A549 (cell line): Measurements from ENCODE around the gene PIN1. TPM values are rescaled to one million over a fixed set of nuclear protein-coding genes. Genes with fewer than 3 reads are reported as not detected.

Source experiments
- ATAC-seq, 2 experiments: fragments of 200-7000 bp in 1 of 2; fragments of >200 bp in 1 of 2; cut with Nextera tagmentation in 1 of 2; cut with Tn5 transposase in 1 of 2; 3 replicates each; pipeline versions ENCODE4 v1.8.0 to v1.9.1; 2018 to 2020; ENCODE audit warnings: mild to moderate bottlenecking in 1 of 2, moderate library complexity in 1 of 2
- CTCF ChIA-PET: fragments of 300-600 bp; sonication (Branson Sonifier 250); formaldehyde crosslinking; extraction: SDS; loops from one replicate; lab custom pipeline; 2021; ENCODE audit warnings: antibody characterized with exemption, inconsistent platforms; lab: Yijun Ruan, JAX
- POLR2A ChIA-PET: fragments of 350-600 bp; formaldehyde crosslinking; extraction: SDS; loops from one replicate; lab custom pipeline; 2021; ENCODE audit warnings: antibody characterized with exemption, inconsistent platforms; lab: Yijun Ruan, JAX
- DNase-seq, 2 experiments: peaks; one replicate each; pipeline versions ENCODE4 v3.0.0 to v3.0.0-alpha.2; 2011 to 2016; ENCODE audit warnings: low read depth in 1 of 2, low spot score in 1 of 2
- FAIRE-seq: peaks from 2 replicates; lab custom pipeline; 2011; peaks lifted over from hg19 to GRCh38; lab: Jason Lieb, UNC
- H3K27ac ChIP-seq, 2 experiments: fragments of >200 bp; sonication (Bioruptor Twin); formaldehyde crosslinking; 3 replicates each; pipeline ENCODE4 v1.5.1; 2016 to 2017
- H3K4me1 ChIP-seq: fragments of >200 bp; sonication (Bioruptor Twin); formaldehyde crosslinking; 3 replicates; pipeline ENCODE4 v1.6.1; 2016
- H3K4me2 ChIP-seq: fragments of >200 bp; sonication (Bioruptor Twin); formaldehyde crosslinking; 3 replicates; pipeline ENCODE4 v1.6.1; 2016
- H3K4me3 ChIP-seq: fragments of >200 bp; sonication (Bioruptor Twin); formaldehyde crosslinking; 3 replicates; pipeline ENCODE4 v1.5.1; 2016
- H3K9me3 ChIP-seq: fragments of >200 bp; sonication (Bioruptor Twin); formaldehyde crosslinking; 3 replicates; pipeline ENCODE4 v1.6.1; 2016
- CBX8 ChIP-seq: fragments of 200-600 bp; sonication (generic); IDR thresholded peaks from 2 replicates; pipeline ENCODE4 v1.6.1; 2016
- CHD2 ChIP-seq: fragments of 150-350 bp; IDR thresholded peaks from 2 replicates; pipeline ENCODE4 v1.6.1; 2014; ENCODE audit warnings: low read length; ENCODE audit not compliant: partially characterized antibody
- CHD4 ChIP-seq: fragments of 200-600 bp; sonication (generic); IDR thresholded peaks from 2 replicates; pipeline ENCODE4 v1.6.1; 2016; ENCODE audit warnings: antibody characterized with exemption, mild to moderate bottlenecking, borderline replicate concordance
- EHF ChIP-seq: fragments of 250-450 bp; sonication (Bioruptor Pico); IDR thresholded peaks from 2 replicates; pipeline ENCODE4 v1.5.0; 2020; ENCODE audit warnings: mild to moderate bottlenecking
- EHMT2 ChIP-seq: fragments of 200-600 bp; sonication (generic); IDR thresholded peaks from 2 replicates; pipeline ENCODE4 v1.6.1; 2016; ENCODE audit warnings: antibody characterized with exemption, low read depth, mild to moderate bottlenecking, moderate library complexity
- EP300 ChIP-seq, 2 experiments: fragments of >200 bp; sonication (Bioruptor Twin); formaldehyde crosslinking; IDR thresholded peaks; 2 replicates in 1 of 2; 3 replicates in 1 of 2; pipeline ENCODE4 v1.6.1; 2016 to 2017
- ESRRA ChIP-seq: fragments of 150-350 bp; IDR thresholded peaks from 2 replicates; pipeline ENCODE4 v1.6.1; 2014; ENCODE audit warnings: mild to moderate bottlenecking, low read length, borderline replicate concordance
- FOSB ChIP-seq: fragments of 250-450 bp; sonication (Bioruptor Pico); IDR thresholded peaks from 2 replicates; pipeline ENCODE4 v1.5.0; 2020; ENCODE audit warnings: mild to moderate bottlenecking, moderate library complexity
- FOSL2 ChIP-seq, 2 experiments: fragments of 450-650 bp in 1 of 2; fragments of >200 bp in 1 of 2; sonication (Bioruptor Twin) in 1 of 2; formaldehyde crosslinking; IDR thresholded peaks; 2 replicates each; pipeline versions ENCODE4 v1.5.0 to v1.6.1; 2016 to 2020; ENCODE audit warnings: mild to moderate bottlenecking in 1 of 2, moderate library complexity in 1 of 2
- GATA3 ChIP-seq: IDR thresholded peaks from 2 replicates; pipeline ENCODE4 v1.6.1; 2012; ENCODE audit warnings: borderline replicate concordance
- HDAC2 ChIP-seq: fragments of 200-600 bp; sonication (generic); IDR thresholded peaks from 2 replicates; pipeline ENCODE4 v1.6.1; 2016
- HOXA7 ChIP-seq: fragments of 250-450 bp; sonication (Bioruptor Pico); IDR thresholded peaks from 2 replicates; pipeline ENCODE4 v1.5.0; 2020; ENCODE audit warnings: mild to moderate bottlenecking, moderate library complexity
- HOXB13 ChIP-seq: fragments of 250-450 bp; sonication (Bioruptor Pico); IDR thresholded peaks from 2 replicates; pipeline ENCODE4 v1.5.0; 2020; ENCODE audit warnings: low read depth, mild to moderate bottlenecking, moderate library complexity
- JUN ChIP-seq, 2 experiments: fragments of >200 bp; sonication (Bioruptor Twin); formaldehyde crosslinking; IDR thresholded peaks; 2 replicates in 1 of 2; 3 replicates in 1 of 2; pipeline ENCODE4 v1.6.1; 2016 to 2017
- KDM1A ChIP-seq: fragments of 200-600 bp; sonication (generic); IDR thresholded peaks from 2 replicates; pipeline ENCODE4 v1.6.1; 2016; ENCODE audit warnings: low read depth, mild to moderate bottlenecking
- MAFK ChIP-seq: fragments of 450-650 bp; IDR thresholded peaks from 2 replicates; pipeline ENCODE4 v1.6.1; 2014; ENCODE audit not compliant: partially characterized antibody
- NR3C1 ChIP-seq: fragments of >200 bp; sonication (Bioruptor Twin); formaldehyde crosslinking; IDR thresholded peaks from 3 replicates; pipeline ENCODE4 v1.6.1; 2017
- POLR2A ChIP-seq: IDR thresholded peaks from 2 replicates; pipeline ENCODE4 v1.6.1; 2012; ENCODE audit warnings: mild to moderate bottlenecking, low read length
- POLR2AphosphoS2 ChIP-seq: conservative IDR thresholded peaks from 2 replicates; pipeline ENCODE4 v1.6.1; 2012; ENCODE audit warnings: low read length, improper control_type of control experiment, inconsistent platforms
- RARB ChIP-seq: fragments of 250-450 bp; sonication (Bioruptor Pico); IDR thresholded peaks from 2 replicates; pipeline ENCODE4 v1.8.0; 2021; ENCODE audit warnings: mild to moderate bottlenecking, moderate library complexity
- RNF2 ChIP-seq: fragments of 200-600 bp; sonication (generic); IDR thresholded peaks from 2 replicates; pipeline ENCODE4 v1.6.1; 2016; ENCODE audit warnings: low read depth, mild to moderate bottlenecking, antibody characterized with exemption, moderate library complexity, borderline replicate concordance
- SREBF2 ChIP-seq: fragments of 450-650 bp; IDR thresholded peaks from 2 replicates; pipeline ENCODE4 v1.6.1; 2014; ENCODE audit warnings: mild to moderate bottlenecking, moderate library complexity
- TP53 ChIP-seq: fragments of 250-450 bp; sonication (Bioruptor Pico); IDR thresholded peaks from 2 replicates; pipeline ENCODE4 v1.5.0; 2021; ENCODE audit warnings: mild to moderate bottlenecking, moderate library complexity
- ZSCAN20 ChIP-seq: fragments of 250-450 bp; sonication (Bioruptor Pico); IDR thresholded peaks from 2 replicates; pipeline ENCODE4 v1.8.0; 2022; ENCODE audit warnings: mild to moderate bottlenecking, moderate library complexity
- WGBS: methylation state at CpG from one replicate; pipeline ENCODE4 v1.1.6; 2017; ENCODE audit errors: missing lambda C conversion rate; 5-methylcytosine and 5-hydroxymethylcytosine counted together
- polyA plus RNA-seq, 4 experiments: library from polyadenylated mRNA; depleted of rRNA in 3 of 4; stranded (reverse); fragments of >200 nt; fragmentation: RNase III in 1 of 4; extraction: RNeasy Plus Mini Kit Qiagen cat#74134 plus additional on column Dnase treatment in 1 of 4; gene quantifications; 2 replicates in 3 of 4; 3 replicates in 1 of 4; pipeline ENCODE4 v1.2.3, GENCODE V29; 2011 to 2017
- TF ChIP-seq, protein P1 (sequence below): IDR thresholded peaks from 2 replicates; pipeline ENCODE4 v1.6.1; 2012
- TF ChIP-seq, protein P2 (sequence below): fragments of >200 bp; sonication (Bioruptor Twin); formaldehyde crosslinking; IDR thresholded peaks from 2 replicates; pipeline ENCODE4 v1.6.1; 2016
- TF ChIP-seq, protein P3 (sequence below): fragments of 450-650 bp; IDR thresholded peaks from 2 replicates; pipeline ENCODE4 v1.6.1; 2014; ENCODE audit warnings: antibody characterized with exemption

PIN1 gene
- polyA plus RNA-seq, 2 of the 4 experiments (the other 2 are of a cell fraction) = 30.0 to 58.5 TPM

DNA sequence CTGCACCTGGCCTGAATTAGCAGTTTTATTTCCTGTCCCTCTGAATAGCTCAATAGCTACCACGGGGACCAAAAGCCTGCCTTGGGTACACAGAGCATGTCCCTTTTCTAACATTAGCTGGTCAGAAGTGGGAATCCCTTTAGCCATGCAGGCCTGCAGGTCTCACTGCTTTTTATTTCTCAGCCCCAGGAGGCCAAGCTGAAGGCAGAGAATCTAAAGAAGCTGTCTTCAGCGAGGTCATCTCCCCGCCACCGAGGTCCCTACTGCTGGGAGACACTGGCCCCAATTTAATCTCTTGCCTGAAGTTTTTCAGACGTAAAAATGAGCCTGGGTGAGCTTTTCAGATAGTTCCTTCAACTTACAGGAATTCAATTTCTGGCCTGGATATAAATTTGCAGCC is 40.7 kb downstream of the PIN1 start:
- FAIRE-seq = no peak
- Histone ChIP-seq H3K9me3 (no peaks in the 10 kb centered on the region), H3K4me3 (no peak overlapping the region), H3K4me1 (peaks cover 4% of the 10 kb centered on the region; the same call in 1 of the 3 replicates), H3K4me2 (no peak overlapping the region), H3K27ac (no peak overlapping the region)
- no peak for DNase-seq
- ChIA-PET POLR2A (no interaction called here), CTCF (interaction anchor here (1.7 to 1.8 kb wide), 2 partner anchors 17 to 28 kb away, joined by 4 to 5 read pairs; no protein-coding TSS in a partner anchor)
- no peak for ATAC-seq
- 72% methylated on average over 5 of the region's 5 CpGs for WGBS
- TF ChIP-seq EP300 (IDR thresholded peaks at IDR 0.05) (no peak), NR3C1 (no peak)
- TF ChIP-seq, protein P1, sequence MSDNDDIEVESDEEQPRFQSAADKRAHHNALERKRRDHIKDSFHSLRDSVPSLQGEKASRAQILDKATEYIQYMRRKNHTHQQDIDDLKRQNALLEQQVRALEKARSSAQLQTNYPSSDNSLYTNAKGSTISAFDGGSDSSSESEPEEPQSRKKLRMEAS = no peak

DNA sequence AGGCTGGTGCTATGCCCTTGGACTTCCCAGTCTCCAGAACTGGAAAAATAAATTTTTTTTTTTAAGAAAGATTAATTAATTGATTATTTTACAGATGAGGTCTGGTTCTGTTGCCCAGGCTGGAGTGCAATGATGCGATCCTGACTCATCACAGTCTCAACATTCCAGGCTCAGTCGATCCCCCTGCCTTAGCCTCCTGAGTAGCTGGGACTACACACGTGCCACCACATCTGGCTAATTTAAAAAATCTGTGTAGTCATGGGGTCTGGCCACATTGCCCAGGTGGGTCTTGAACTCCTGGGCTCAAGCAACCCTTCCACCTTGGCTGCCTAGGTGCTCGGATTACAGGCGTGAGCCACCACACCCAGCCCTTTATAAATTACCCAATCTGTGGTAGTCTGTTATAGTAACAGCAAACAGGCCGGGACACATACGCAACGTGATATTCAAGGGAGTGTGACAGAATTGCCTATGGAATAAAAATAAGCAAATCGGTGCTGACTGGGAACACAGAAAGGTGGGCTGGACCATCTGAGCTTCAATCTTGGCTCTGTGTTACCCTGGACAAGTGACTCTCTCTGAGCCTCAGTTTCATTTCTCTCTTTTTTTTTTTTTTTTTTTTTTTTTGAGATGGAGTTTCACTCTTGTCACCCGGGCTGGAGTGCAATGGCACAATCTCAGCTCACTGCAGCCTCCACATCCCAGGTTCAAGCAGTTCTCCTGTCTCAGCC is 42.8 kb downstream of the PIN1 start:
- Histone ChIP-seq H3K9me3 (no peaks in the 10 kb centered on the region), H3K4me1 (peaks cover 4% of the 10 kb centered on the region; the same call in 1 of the 3 replicates), H3K27ac (no peak overlapping the region), H3K4me2 (no peak overlapping the region), H3K4me3 (no peak overlapping the region)
- ChIA-PET CTCF (interaction anchor here (0.7 kb wide), 1 partner anchor 904 kb away, joined by 4 read pairs; no protein-coding TSS in a partner anchor), POLR2A (no interaction called here)
- 65% methylated on average over 10 of the region's 10 CpGs for WGBS
- FAIRE-seq = no peak
- DNase-seq = no peak
- ATAC-seq = no peak
- TF ChIP-seq KDM1A (no peak), CHD4 (no peak), SREBF2 (no peak), TP53 (CRISPR knock-in tag) (no peak), HDAC2 (no peak), RARB (CRISPR knock-in tag) (no peak), HOXA7 (CRISPR knock-in tag) (no peak), POLR2AphosphoS2 (no peak), POLR2A (no peak), RNF2 (no peak), HOXB13 (CRISPR knock-in tag) (no peak), JUN (IDR thresholded peaks at IDR 0.05) (no peak), ZSCAN20 (no peak), FOSL2 (IDR thresholded peaks at IDR 0.05) (no peak), FOSL2 (CRISPR knock-in tag; IDR thresholded peaks at IDR 0.05) (no peak), EHF (no peak)
- TF ChIP-seq, protein P2, sequence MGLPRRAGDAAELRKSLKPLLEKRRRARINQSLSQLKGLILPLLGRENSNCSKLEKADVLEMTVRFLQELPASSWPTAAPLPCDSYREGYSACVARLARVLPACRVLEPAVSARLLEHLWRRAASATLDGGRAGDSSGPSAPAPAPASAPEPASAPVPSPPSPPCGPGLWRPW = no peak
- TF ChIP-seq, protein P3, sequence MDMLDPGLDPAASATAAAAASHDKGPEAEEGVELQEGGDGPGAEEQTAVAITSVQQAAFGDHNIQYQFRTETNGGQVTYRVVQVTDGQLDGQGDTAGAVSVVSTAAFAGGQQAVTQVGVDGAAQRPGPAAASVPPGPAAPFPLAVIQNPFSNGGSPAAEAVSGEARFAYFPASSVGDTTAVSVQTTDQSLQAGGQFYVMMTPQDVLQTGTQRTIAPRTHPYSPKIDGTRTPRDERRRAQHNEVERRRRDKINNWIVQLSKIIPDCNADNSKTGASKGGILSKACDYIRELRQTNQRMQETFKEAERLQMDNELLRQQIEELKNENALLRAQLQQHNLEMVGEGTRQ = no peak

DNA sequence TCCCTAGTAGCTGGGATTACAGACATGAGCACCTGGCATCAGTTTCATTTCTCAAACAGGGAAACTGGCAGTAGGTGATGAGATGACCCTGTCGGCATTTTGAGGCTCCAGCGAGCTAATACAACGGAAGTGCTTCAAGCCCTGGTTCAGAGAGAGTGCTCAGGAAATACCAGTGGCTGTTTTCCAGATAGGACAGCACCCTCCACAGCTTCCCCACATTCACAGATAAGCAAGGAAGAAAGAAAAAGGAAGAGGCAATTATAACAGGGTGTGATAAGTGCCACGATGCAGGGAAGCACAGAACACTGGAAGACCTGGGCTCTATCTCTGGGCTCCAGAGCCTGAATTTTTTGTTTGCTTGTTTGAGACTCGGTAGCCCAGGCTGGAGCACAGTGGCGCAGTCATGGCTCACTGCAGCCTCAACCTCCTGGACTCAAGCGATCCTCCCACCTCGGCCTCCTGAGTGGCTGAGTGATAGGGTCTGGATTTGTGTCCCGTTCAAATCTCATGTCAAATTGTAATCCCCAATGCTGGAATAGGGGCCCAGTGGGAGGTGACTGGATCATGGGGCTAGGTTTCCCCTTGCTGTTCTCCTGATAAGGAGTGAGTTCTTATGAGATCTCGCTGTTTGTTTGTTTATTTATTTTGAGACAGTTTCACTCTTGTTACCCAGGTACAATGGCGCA is 43.5 kb downstream of the PIN1 start:
- peaks cover 4% of the 10 kb centered on the region; the same call in 1 of the 3 replicates for H3K4me1 ChIP-seq
- 91% methylated on average over 11 of the region's 11 CpGs for WGBS
- no peak for FAIRE-seq
- DNase-seq = no peak
- no peak overlapping the region for H3K27ac ChIP-seq
- CTCF ChIA-PET = interaction anchor here (0.7 kb wide), 1 partner anchor 904 kb away, joined by 4 read pairs; no protein-coding TSS in a partner anchor
- H3K9me3 ChIP-seq = no peaks in the 10 kb centered on the region
- no peak overlapping the region for H3K4me3 ChIP-seq
- no peak overlapping the region for H3K4me2 ChIP-seq
- TF ChIP-seq HDAC2 (no peak), CBX8 (no peak), TP53 (CRISPR knock-in tag) (no peak), CHD2 (no peak), ESRRA (no peak), EHMT2 (no peak), GATA3 (no peak), SREBF2 (no peak), HOXA7 (CRISPR knock-in tag) (no peak), MAFK (no peak), FOSB (CRISPR knock-in tag) (no peak), POLR2AphosphoS2 (no peak)
- ATAC-seq = no peak
- POLR2A ChIA-PET = no interaction called here
